Natural killer cell (primary cell): Measurements from ENCODE around the gene OSM. TPM values are rescaled to one million over a fixed set of nuclear protein-coding genes. Genes with fewer than 3 reads are reported as not detected.
A peak's percentile ranks its signal among the peaks of the same experiment; 100 is the strongest.

Source experiments
- ATAC-seq, 3 donors: fragments of 150-1000 bp in 2 of 3; fragments of 200-7000 bp in 1 of 3; cut with Tn5 transposase; 1 replicate in 1 of 3; 2 replicates in 2 of 3; pipeline ENCODE4 v1.10.0; 2021; ENCODE audit warnings: mild to moderate bottlenecking in 2 of 3, moderate library complexity in 2 of 3
- DNase-seq, 2 donors: peaks; one replicate each; pipeline versions ENCODE4 v3.0.0 to v3.0.0-alpha.2; 2013 to 2021; ENCODE audit warnings: mixed read lengths in 1 of 2
- H3K27ac ChIP-seq: one replicate; pipeline ENCODE4 v1.5.1; 2013; ENCODE audit warnings: mild to moderate bottlenecking, low read length
- H3K27me3 ChIP-seq: one replicate; pipeline ENCODE4 v1.6.1; 2013; ENCODE audit warnings: low read length; ENCODE audit not compliant: control insufficient read depth, insufficient read depth
- H3K36me3 ChIP-seq: one replicate; pipeline ENCODE4 v1.6.1; 2013; ENCODE audit warnings: low read length; ENCODE audit not compliant: control insufficient read depth, insufficient read depth
- H3K4me1 ChIP-seq: one replicate; pipeline ENCODE4 v1.6.1; 2013; ENCODE audit warnings: low read length; ENCODE audit not compliant: control insufficient read depth, insufficient read depth
- H3K4me3 ChIP-seq: one replicate; pipeline ENCODE4 v1.5.1; 2013; ENCODE audit warnings: low read length
- H3K9me3 ChIP-seq: one replicate; pipeline ENCODE4 v1.6.1; 2013; ENCODE audit warnings: low read length; ENCODE audit not compliant: control insufficient read depth, insufficient read depth
- H3K27ac Mint-ChIP-seq, 2 donors: one replicate each; pipeline ENCODE4 v1.8.0; 2022; ENCODE audit warnings: mild to moderate bottlenecking in 2 of 2, mixed read lengths in 2 of 2, moderate library complexity in 1 of 2
- H3K27me3 Mint-ChIP-seq, 2 donors: one replicate each; pipeline ENCODE4 v1.8.0; 2022; ENCODE audit warnings: low read depth in 2 of 2, mixed read lengths in 2 of 2
- H3K36me3 Mint-ChIP-seq: one replicate; pipeline ENCODE4 v1.8.0; 2022; ENCODE audit warnings: mixed read lengths
- H3K4me1 Mint-ChIP-seq, 2 donors: one replicate each; pipeline ENCODE4 v1.8.0; 2022; ENCODE audit warnings: mixed read lengths in 2 of 2
- H3K4me3 Mint-ChIP-seq: one replicate; pipeline ENCODE4 v1.8.0; 2022; ENCODE audit warnings: mild to moderate bottlenecking, moderate library complexity, mixed read lengths
- H3K9me3 Mint-ChIP-seq, 2 donors: one replicate each; pipeline ENCODE4 v1.8.0; 2022; ENCODE audit warnings: mixed read lengths in 2 of 2
- CTCF ChIP-seq: fragments of 200-600 bp; IDR thresholded peaks from one replicate; pipeline ENCODE4 v1.8.0; 2022; ENCODE audit warnings: antibody characterized with exemption
- WGBS: methylation state at CpG from one replicate; pipeline ENCODE4 v1.1.7; 2013; ENCODE audit warnings: missing lambda C conversion rate; ENCODE audit not compliant: insufficient coverage; 5-methylcytosine and 5-hydroxymethylcytosine counted together
- intact Hi-C: fragments of 100-400 bp; cut with micrococcal nuclease; formaldehyde crosslinking; loops from one replicate; pipeline ENCODE4 v1.14.2; 2022
- total RNA-seq, 4 donors: library from RNA; stranded (reverse); fragments of 120-200 nt in 1 of 4; gene quantifications; one replicate each; pipeline versions ENCODE4 v1.2.3 to v1.2.4, GENCODE V29; 2013 to 2022

OSM gene
- total RNA-seq, 3 donors from 2014 or later (not counting 1 experiment from before 2014, with no cell fraction given) = 17.4 to 142 (median 18.1) TPM

- Mint-ChIP-seq H3K4me3 (no peak overlapping the region), H3K27ac (peak overlapping the region in 1 of 2 donors; percentile 40), H3K36me3 (no peaks in the 10 kb centered on the region), H3K4me1 (peaks cover 6 to 15% of the 10 kb centered on the region in 2 donors), H3K27me3 (peaks cover 5 to 7% of the 10 kb centered on the region in 2 donors), H3K9me3 (no peaks in the 10 kb centered on the region)
- no peak for ATAC-seq
- H3K27me3 ChIP-seq = no peaks in the 10 kb centered on the region
- no peak for TF ChIP-seq CTCF
- no peaks in the 10 kb centered on the region for H3K36me3 ChIP-seq
- H3K27ac ChIP-seq = no peak overlapping the region
- intact Hi-C loops = no loop called here
- no peak overlapping the region for H3K4me3 ChIP-seq
- H3K9me3 ChIP-seq = no peaks in the 10 kb centered on the region
- no peak for DNase-seq
- peaks cover 53% of the 10 kb centered on the region for H3K4me1 ChIP-seq
- 51% methylated on average over 19 of the region's 22 CpGs for WGBS
These were observed 13.3 kb downstream of the OSM start for GRCh38 chr22:30253205-30253852.

GRCh38 chr22:30252411-30253204, 14.0 kb downstream of the OSM start:
- Histone ChIP-seq H3K27ac (no peak overlapping the region), H3K9me3 (no peaks in the 10 kb centered on the region), H3K27me3 (no peaks in the 10 kb centered on the region), H3K36me3 (no peaks in the 10 kb centered on the region), H3K4me1 (peaks cover 60% of the 10 kb centered on the region), H3K4me3 (no peak overlapping the region)
- Mint-ChIP-seq H3K36me3 (no peaks in the 10 kb centered on the region), H3K9me3 (no peaks in the 10 kb centered on the region), H3K27me3 (peaks cover 12 to 13% of the 10 kb centered on the region in 2 donors), H3K4me3 (no peak overlapping the region), H3K27ac (peak overlapping the region in 1 of 2 donors; percentile 40), H3K4me1 (peaks cover 10 to 23% of the 10 kb centered on the region in 2 donors)
- DNase-seq (no peak), ATAC-seq (peak in 1 of 3 donors; percentile 25)
- intact Hi-C loops = no loop called here
- WGBS = 63% methylated on average over 22 of the region's 22 CpGs
- no peak for TF ChIP-seq CTCF

GRCh38 chr22:30251711-30252110, 14.9 kb downstream of the OSM start:
- no peak overlapping the region for H3K27ac Mint-ChIP-seq
- H3K27me3 ChIP-seq = peaks cover 3% of the 10 kb centered on the region
- no peak overlapping the region for H3K27ac ChIP-seq
- peaks cover 15 to 21% of the 10 kb centered on the region in 2 donors for H3K27me3 Mint-ChIP-seq
- no peaks in the 10 kb centered on the region for H3K36me3 ChIP-seq
- no peak overlapping the region for H3K4me3 Mint-ChIP-seq
- no peak for TF ChIP-seq CTCF
- peaks cover 69% of the 10 kb centered on the region for H3K4me1 ChIP-seq
- H3K4me1 Mint-ChIP-seq = peaks cover 12 to 29% of the 10 kb centered on the region in 2 donors
- intact Hi-C loops = no loop called here
- DNase-seq = no peak
- H3K4me3 ChIP-seq = no peak overlapping the region
- H3K9me3 ChIP-seq = no peaks in the 10 kb centered on the region
- no peak for ATAC-seq
- H3K9me3 Mint-ChIP-seq = no peaks in the 10 kb centered on the region
- no peaks in the 10 kb centered on the region for H3K36me3 Mint-ChIP-seq
- WGBS = 93% methylated on average over 10 of the region's 10 CpGs
